DND-41 (cell line): Measurements from ENCODE around the gene LINC01488.

Experiments used
- ATAC-seq: fragments of 200-7000 bp; cut with Tn5 transposase; 3 replicates; pipeline ENCODE4 v1.9.1; 2021; ENCODE audit warnings: low read depth; ENCODE audit not compliant: insufficient read depth
- DNase-seq: peaks from one replicate; pipeline ENCODE4 v3.0.0-alpha.2; 2020
- H2AFZ ChIP-seq: 2 replicates; pipeline ENCODE4 v1.6.0; 2012; ENCODE audit warnings: low read depth, low read length
- H3K27ac ChIP-seq: 2 replicates; pipeline ENCODE4 v1.5.1; 2012; ENCODE audit warnings: low read length, inconsistent platforms
- H3K27me3 ChIP-seq: fragments of 200-600 bp; sonication (generic); 2 replicates; pipeline ENCODE4 v1.6.0; 2012; ENCODE audit warnings: low read length, mild to moderate bottlenecking, inconsistent platforms; ENCODE audit not compliant: insufficient read depth, poor library complexity
- H3K36me3 ChIP-seq: 2 replicates; pipeline ENCODE4 v1.5.1; 2012; ENCODE audit warnings: low read length, inconsistent platforms; ENCODE audit not compliant: insufficient read depth
- H3K4me1 ChIP-seq: 2 replicates; pipeline ENCODE4 v1.5.1; 2012; ENCODE audit warnings: mild to moderate bottlenecking, low read length; ENCODE audit not compliant: insufficient read depth
- H3K4me2 ChIP-seq: 2 replicates; pipeline ENCODE4 v1.6.0; 2012; ENCODE audit warnings: mild to moderate bottlenecking, moderate library complexity, low read length, inconsistent platforms; ENCODE audit not compliant: insufficient read depth
- H3K4me3 ChIP-seq, 2 experiments: fragments of 200-600 bp in 1 of 2; shearing (Covaris generic) in 1 of 2; 2 replicates each; pipeline ENCODE4 v1.5.1; 2012 to 2016; ENCODE audit warnings: inconsistent platforms in 2 of 2, low read length in 2 of 2, mild to moderate bottlenecking in 2 of 2, low read depth in 1 of 2, moderate library complexity in 1 of 2
- H3K79me2 ChIP-seq: 2 replicates; pipeline ENCODE4 v1.6.0; 2012; ENCODE audit warnings: low read length, inconsistent platforms; ENCODE audit not compliant: insufficient read depth
- H3K9ac ChIP-seq: 2 replicates; pipeline ENCODE4 v1.6.0; 2012; ENCODE audit warnings: low read depth, mild to moderate bottlenecking, inconsistent platforms, low read length, moderate library complexity
- H3K9me3 ChIP-seq: 2 replicates; pipeline ENCODE4 v1.5.1; 2012; ENCODE audit warnings: low read length, moderate library complexity, mild to moderate bottlenecking, inconsistent platforms; ENCODE audit not compliant: insufficient read depth, severe bottlenecking
- H4K20me1 ChIP-seq: 2 replicates; pipeline ENCODE4 v1.6.0; 2012; ENCODE audit warnings: low read length; ENCODE audit not compliant: insufficient read depth
- CTCF ChIP-seq: IDR thresholded peaks from 2 replicates; pipeline ENCODE4 v1.5.1; 2012; ENCODE audit warnings: borderline replicate concordance, low read length, moderate library complexity, mild to moderate bottlenecking; ENCODE audit not compliant: poor library complexity, severe bottlenecking; ENCODE audit errors: extremely low read depth
- EZH2 ChIP-seq: IDR thresholded peaks from 3 replicates; pipeline ENCODE4 v1.6.1; 2012; ENCODE audit warnings: borderline replicate concordance, low read depth, mild to moderate bottlenecking, moderate library complexity, low read length, inconsistent platforms; ENCODE audit not compliant: severe bottlenecking

The LINC01488 gene

GRCh38 chr11:69463181-69463994 lies 18.1 kb upstream of the LINC01488 start:
- H3K4me2 ChIP-seq, result no peak overlapping the region
- H3K36me3 ChIP-seq, result no peaks in the 10 kb centered on the region
- TF ChIP-seq EZH2, result no peak
- no peak for TF ChIP-seq CTCF
- H3K4me3 ChIP-seq, result no peak overlapping the region
- no peaks in the 10 kb centered on the region for H3K4me1 ChIP-seq
- H2AFZ ChIP-seq, result no peak overlapping the region
- no peaks in the 10 kb centered on the region for H3K27me3 ChIP-seq
- DNase-seq (no peak), ATAC-seq (no peak)
- H3K9me3 ChIP-seq, result peaks cover 9% of the 10 kb centered on the region
- no peak overlapping the region for H3K9ac ChIP-seq
- no peaks in the 10 kb centered on the region for H3K79me2 ChIP-seq
- no peak overlapping the region for H3K27ac ChIP-seq
- H4K20me1 ChIP-seq, result peaks cover 2% of the 10 kb centered on the region; the same call in 1 of the 2 replicates

- no peak overlapping the region for H3K27ac ChIP-seq
- no peaks in the 10 kb centered on the region for H3K4me1 ChIP-seq
- H3K79me2 ChIP-seq, result no peaks in the 10 kb centered on the region
- H3K36me3 ChIP-seq, result no peaks in the 10 kb centered on the region
- TF ChIP-seq EZH2, result no peak
- TF ChIP-seq CTCF, result no peak
- no peak for DNase-seq
- ATAC-seq, result no peak
- H3K27me3 ChIP-seq, result no peaks in the 10 kb centered on the region
- H3K9ac ChIP-seq, result no peak overlapping the region
- H3K4me2 ChIP-seq, result no peak overlapping the region
- H3K9me3 ChIP-seq, result peaks cover 9% of the 10 kb centered on the region
- no peak overlapping the region for H2AFZ ChIP-seq
- no peak overlapping the region for H3K4me3 ChIP-seq
- peaks cover 2% of the 10 kb centered on the region; the same call in 1 of the 2 replicates for H4K20me1 ChIP-seq
These were observed 17.2 kb upstream of the LINC01488 start for GRCh38 chr11:69463995-69464960.

GRCh38 chr11:69465236-69466000 lies 16.0 kb upstream of the LINC01488 start:
- peaks cover 2% of the 10 kb centered on the region; the same call in 1 of the 2 replicates for H4K20me1 ChIP-seq
- H3K79me2 ChIP-seq, result no peaks in the 10 kb centered on the region
- DNase-seq (no peak), ATAC-seq (no peak)
- no peaks in the 10 kb centered on the region for H3K27me3 ChIP-seq
- H3K4me1 ChIP-seq, result no peaks in the 10 kb centered on the region
- no peak overlapping the region for H2AFZ ChIP-seq
- no peaks in the 10 kb centered on the region for H3K36me3 ChIP-seq
- H3K4me2 ChIP-seq, result no peak overlapping the region
- H3K9ac ChIP-seq, result no peak overlapping the region
- peaks cover 9% of the 10 kb centered on the region for H3K9me3 ChIP-seq
- H3K4me3 ChIP-seq, result no peak overlapping the region
- TF ChIP-seq CTCF (no peak), EZH2 (no peak)
- H3K27ac ChIP-seq, result no peak overlapping the region
